CD14-positive monocyte (primary cell): ENCODE measurements around the gene IRAK1. TPM values are rescaled to one million over a fixed set of nuclear protein-coding genes. Genes with fewer than 3 reads are reported as not detected.

Experiments used
- DNase-seq, 3 donors: peaks; one replicate each; pipeline ENCODE4 v3.0.0-alpha.2; 2011 to 2022
- H2AFZ ChIP-seq: 2 replicates; pipeline ENCODE4 v1.6.0; 2012; ENCODE audit warnings: mild to moderate bottlenecking, low read depth, low read length, inconsistent platforms; ENCODE audit not compliant: insufficient read depth, poor library complexity, severe bottlenecking
- H3K27ac ChIP-seq, 2 donors: 1 replicate in 1 of 2; 2 replicates in 1 of 2; pipeline ENCODE4 v1.5.1; 2012 to 2013; ENCODE audit warnings: low read length in 2 of 2, control low read depth in 1 of 2, inconsistent platforms in 1 of 2, low read depth in 1 of 2, mild to moderate bottlenecking in 1 of 2
- H3K27me3 ChIP-seq, 2 donors: one replicate each; pipeline versions ENCODE4 v1.6.0 to v1.6.1; 2011 to 2013; ENCODE audit warnings: low read length in 2 of 2; ENCODE audit not compliant: control insufficient read depth in 2 of 2, insufficient read depth in 2 of 2
- H3K36me3 ChIP-seq, 2 donors: replicated peaks in 1 of 2; 1 replicate in 1 of 2; 2 replicates in 1 of 2; pipeline versions ENCODE4 v1.5.1 to v1.6.1; 2012 to 2013; ENCODE audit warnings: low read length in 2 of 2, control low read depth in 1 of 2, inconsistent platforms in 1 of 2, mild to moderate bottlenecking in 1 of 2; ENCODE audit not compliant: insufficient read depth in 2 of 2, control insufficient read depth in 1 of 2
- H3K4me1 ChIP-seq, 2 donors: 1 replicate in 1 of 2; 2 replicates in 1 of 2; pipeline versions ENCODE4 v1.5.1 to v1.6.1; 2012 to 2013; ENCODE audit warnings: low read length in 2 of 2, control low read depth in 1 of 2, inconsistent platforms in 1 of 2, mild to moderate bottlenecking in 1 of 2, moderate library complexity in 1 of 2; ENCODE audit not compliant: insufficient read depth in 2 of 2, control insufficient read depth in 1 of 2
- H3K4me2 ChIP-seq: replicated peaks from 2 replicates; pipeline ENCODE3; 2012; ENCODE audit warnings: low read length, moderate library complexity, mild to moderate bottlenecking; ENCODE audit not compliant: poor library complexity, severe bottlenecking; ENCODE audit errors: extremely low read depth
- H3K4me3 ChIP-seq, 3 experiments: fragments of 200-600 bp in 1 of 3; sonication (generic) in 1 of 3; replicated peaks in 1 of 3; 1 replicate in 2 of 3; 2 replicates in 1 of 3; pipeline ENCODE4 v1.5.1; 2011 to 2013; ENCODE audit warnings: low read length in 3 of 3, mild to moderate bottlenecking in 3 of 3, control low read depth in 2 of 3, low read depth in 2 of 3, inconsistent platforms in 1 of 3, moderate library complexity in 1 of 3
- H3K79me2 ChIP-seq: 2 replicates; pipeline ENCODE4 v1.6.0; 2012; ENCODE audit warnings: mild to moderate bottlenecking, control low read depth, inconsistent platforms, low read length, moderate library complexity; ENCODE audit not compliant: insufficient read depth
- H3K9ac ChIP-seq: 2 replicates; pipeline ENCODE4 v1.6.0; 2017; ENCODE audit warnings: low read length, mild to moderate bottlenecking; ENCODE audit not compliant: insufficient read depth, poor library complexity, severe bottlenecking
- H3K9me3 ChIP-seq, 2 donors: replicated peaks in 1 of 2; 1 replicate in 1 of 2; 2 replicates in 1 of 2; pipeline versions ENCODE4 v1.5.1 to v1.6.1; 2012 to 2013; ENCODE audit warnings: low read length in 2 of 2, control low read depth in 1 of 2; ENCODE audit not compliant: control insufficient read depth in 1 of 2, insufficient read depth in 1 of 2
- H4K20me1 ChIP-seq: 2 replicates; pipeline ENCODE4 v1.6.0; 2012; ENCODE audit warnings: mild to moderate bottlenecking, low read length, control low read depth, moderate library complexity; ENCODE audit not compliant: insufficient read depth
- H3K27ac Mint-ChIP-seq, 7 donors: one replicate each; pipeline ENCODE4 v1.8.0; 2020; ENCODE audit warnings: mild to moderate bottlenecking in 7 of 7, mixed read lengths in 7 of 7, moderate library complexity in 6 of 7, inconsistent platforms in 2 of 7
- H3K27me3 Mint-ChIP-seq, 3 donors: one replicate each; pipeline ENCODE4 v1.8.0; 2021 to 2022; ENCODE audit warnings: low read depth in 3 of 3, mild to moderate bottlenecking in 3 of 3, mixed read lengths in 3 of 3, moderate library complexity in 3 of 3, inconsistent platforms in 1 of 3
- H3K36me3 Mint-ChIP-seq, 2 donors: one replicate each; pipeline ENCODE4 v1.8.0; 2020; ENCODE audit warnings: mixed read lengths in 2 of 2, inconsistent platforms in 1 of 2, mild to moderate bottlenecking in 1 of 2
- H3K4me1 Mint-ChIP-seq: one replicate; pipeline ENCODE4 v1.8.0; 2020; ENCODE audit warnings: mild to moderate bottlenecking, mixed read lengths
- H3K4me3 Mint-ChIP-seq, 2 donors: one replicate each; pipeline ENCODE4 v1.8.0; 2020; ENCODE audit warnings: mild to moderate bottlenecking in 2 of 2, mixed read lengths in 2 of 2, moderate library complexity in 1 of 2
- H3K9me3 Mint-ChIP-seq, 7 donors: one replicate each; pipeline ENCODE4 v1.8.0; 2020 to 2022; ENCODE audit warnings: mixed read lengths in 7 of 7, mild to moderate bottlenecking in 6 of 7, moderate library complexity in 6 of 7, inconsistent platforms in 2 of 7
- WGBS: methylation state at CpG from one replicate; pipeline ENCODE4 v1.1.5; 2013; ENCODE audit warnings: missing lambda C conversion rate; ENCODE audit not compliant: insufficient coverage; 5-methylcytosine and 5-hydroxymethylcytosine counted together
- intact Hi-C, 2 donors: fragments of 100-400 bp; cut with micrococcal nuclease; formaldehyde crosslinking; loops; one replicate each; pipeline versions ENCODE4 v1.15.0 to v1.15.1; 2023
- polyA plus RNA-seq, 3 donors: library from polyadenylated mRNA; depleted of rRNA in 1 of 3; unstranded in 2 of 3; stranded (reverse) in 1 of 3; fragments of 300-500 nt in 2 of 3; fragments of >200 nt in 1 of 3; fragmentation: Illumina TruSeq in 2 of 3; gene quantifications; 1 replicate in 2 of 3; 2 replicates in 1 of 3; pipeline ENCODE4 v1.2.3, GENCODE V29; 2012 to 2021
- TF ChIP-seq, protein P1 (sequence below): fragments of 200-600 bp; IDR thresholded peaks from one replicate; pipeline ENCODE4 v1.8.0; 2022; ENCODE audit warnings: antibody characterized with exemption, mild to moderate bottlenecking

IRAK1 gene
- polyA plus RNA-seq, 3 donors: 47.8 to 109 (median 49.5) TPM

DNA sequence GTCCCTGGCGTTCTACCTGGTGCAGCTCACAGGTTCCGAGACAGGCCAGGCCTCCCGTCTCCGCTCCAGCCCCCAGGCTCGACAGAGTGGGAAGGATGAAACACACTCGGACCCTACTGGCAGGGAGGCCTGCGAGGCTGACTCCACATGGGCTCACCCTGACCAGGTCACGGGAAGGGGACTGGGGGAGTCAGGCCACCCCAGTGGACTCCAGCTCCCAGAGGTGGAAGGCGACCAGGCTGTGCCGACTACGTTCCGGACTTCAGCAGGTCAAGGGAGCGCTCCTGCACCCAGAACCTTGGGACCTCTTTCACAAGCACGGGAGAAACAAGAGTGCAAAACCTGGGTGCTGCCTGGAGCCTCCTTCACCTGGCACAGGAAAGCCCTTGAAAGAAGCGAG is 4.6 kb upstream of the IRAK1 start:
- Histone ChIP-seq H3K36me3 (peaks cover 13 to 30% of the 10 kb centered on the region in 2 donors), H3K4me3 (no peak overlapping the region), H2AFZ (no peak overlapping the region), H3K4me1 (peaks cover 15 to 21% of the 10 kb centered on the region in 2 donors), H3K27ac (no peak overlapping the region), H3K9ac (no peak overlapping the region), H3K4me2 (no peak overlapping the region), H3K27me3 (peaks cover 0 to 2% of the 10 kb centered on the region in 2 donors), H4K20me1 (peaks cover 27% of the 10 kb centered on the region), H3K79me2 (peaks cover 9% of the 10 kb centered on the region), H3K9me3 (peaks cover 0 to 11% of the 10 kb centered on the region in 2 donors)
- Mint-ChIP-seq H3K4me1 (peaks cover 26% of the 10 kb centered on the region), H3K36me3 (peaks cover 17 to 23% of the 10 kb centered on the region in 2 donors), H3K27me3 (peaks cover 0 to 59% (median 0%) of the 10 kb centered on the region in 3 donors), H3K9me3 (peaks cover 0 to 7% (median 0%) of the 10 kb centered on the region in 7 donors), H3K4me3 (no peak overlapping the region), H3K27ac (no peak overlapping the region)
- TF ChIP-seq, protein P1, sequence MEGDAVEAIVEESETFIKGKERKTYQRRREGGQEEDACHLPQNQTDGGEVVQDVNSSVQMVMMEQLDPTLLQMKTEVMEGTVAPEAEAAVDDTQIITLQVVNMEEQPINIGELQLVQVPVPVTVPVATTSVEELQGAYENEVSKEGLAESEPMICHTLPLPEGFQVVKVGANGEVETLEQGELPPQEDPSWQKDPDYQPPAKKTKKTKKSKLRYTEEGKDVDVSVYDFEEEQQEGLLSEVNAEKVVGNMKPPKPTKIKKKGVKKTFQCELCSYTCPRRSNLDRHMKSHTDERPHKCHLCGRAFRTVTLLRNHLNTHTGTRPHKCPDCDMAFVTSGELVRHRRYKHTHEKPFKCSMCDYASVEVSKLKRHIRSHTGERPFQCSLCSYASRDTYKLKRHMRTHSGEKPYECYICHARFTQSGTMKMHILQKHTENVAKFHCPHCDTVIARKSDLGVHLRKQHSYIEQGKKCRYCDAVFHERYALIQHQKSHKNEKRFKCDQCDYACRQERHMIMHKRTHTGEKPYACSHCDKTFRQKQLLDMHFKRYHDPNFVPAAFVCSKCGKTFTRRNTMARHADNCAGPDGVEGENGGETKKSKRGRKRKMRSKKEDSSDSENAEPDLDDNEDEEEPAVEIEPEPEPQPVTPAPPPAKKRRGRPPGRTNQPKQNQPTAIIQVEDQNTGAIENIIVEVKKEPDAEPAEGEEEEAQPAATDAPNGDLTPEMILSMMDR: no peak
- WGBS: 98% methylated on average over 9 of the region's 15 CpGs
- DNase-seq: no peak
- intact Hi-C loops: no loop called here

DNA sequence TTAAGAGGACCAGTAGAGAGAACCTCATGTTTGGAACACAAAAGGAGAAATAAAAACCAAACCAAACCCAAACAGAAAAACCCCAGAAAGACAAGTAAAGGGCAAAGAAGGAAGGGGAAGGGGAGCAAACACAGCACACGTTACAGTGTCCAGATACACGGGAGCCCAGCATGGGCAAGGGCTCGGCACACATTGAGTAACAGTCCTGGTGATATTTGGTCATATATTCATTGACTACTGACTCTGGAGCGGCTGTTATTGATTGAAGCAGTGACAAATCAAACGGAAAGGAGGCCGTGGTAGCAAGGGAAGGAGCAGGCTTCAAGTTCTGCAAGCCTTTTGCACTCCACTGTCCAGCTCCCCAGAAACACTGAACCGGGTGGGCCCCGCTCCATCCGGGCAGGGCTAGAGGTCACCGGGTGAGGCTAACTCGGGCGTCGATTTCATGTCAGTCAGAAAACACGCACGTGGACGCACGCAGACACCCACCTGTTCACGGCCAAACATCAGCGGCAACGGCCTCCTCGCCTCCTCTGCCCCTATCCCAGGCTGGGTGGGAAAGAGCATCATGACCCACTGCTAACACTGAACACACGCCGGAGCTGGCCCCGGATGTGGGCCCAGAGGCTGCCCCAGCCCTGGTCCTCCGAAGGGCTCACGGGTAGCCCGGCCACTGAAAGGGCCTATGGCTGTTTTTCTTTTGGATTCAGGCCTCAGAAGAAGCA is 3.7 kb upstream of the IRAK1 start:
- Histone ChIP-seq H3K4me2 (no peak overlapping the region), H3K36me3 (peaks cover 9 to 22% of the 10 kb centered on the region in 2 donors), H3K4me3 (no peak overlapping the region), H3K27ac (no peak overlapping the region), H3K79me2 (peaks cover 18% of the 10 kb centered on the region), H3K9me3 (peaks cover 0 to 11% of the 10 kb centered on the region in 2 donors), H4K20me1 (peaks cover 26% of the 10 kb centered on the region), H3K4me1 (peaks cover 20 to 25% of the 10 kb centered on the region in 2 donors), H2AFZ (no peak overlapping the region), H3K9ac (no peak overlapping the region), H3K27me3 (peaks cover 0 to 2% of the 10 kb centered on the region in 2 donors)
- peaks cover 0 to 59% (median 0%) of the 10 kb centered on the region in 3 donors for H3K27me3 Mint-ChIP-seq
- H3K27ac Mint-ChIP-seq: peak overlapping the region in 1 of 7 donors; percentile 89
- peaks cover 28% of the 10 kb centered on the region for H3K4me1 Mint-ChIP-seq
- peaks cover 12 to 20% of the 10 kb centered on the region in 2 donors for H3K36me3 Mint-ChIP-seq
- WGBS: 71% methylated on average over 12 of the region's 27 CpGs
- intact Hi-C loops: no loop called here
- no peak for DNase-seq
- TF ChIP-seq, protein P1: no peak
- no peak overlapping the region for H3K4me3 Mint-ChIP-seq
- peaks cover 0 to 7% (median 0%) of the 10 kb centered on the region in 7 donors for H3K9me3 Mint-ChIP-seq
